ENCODE results near the gene ETV7.

DNA sequence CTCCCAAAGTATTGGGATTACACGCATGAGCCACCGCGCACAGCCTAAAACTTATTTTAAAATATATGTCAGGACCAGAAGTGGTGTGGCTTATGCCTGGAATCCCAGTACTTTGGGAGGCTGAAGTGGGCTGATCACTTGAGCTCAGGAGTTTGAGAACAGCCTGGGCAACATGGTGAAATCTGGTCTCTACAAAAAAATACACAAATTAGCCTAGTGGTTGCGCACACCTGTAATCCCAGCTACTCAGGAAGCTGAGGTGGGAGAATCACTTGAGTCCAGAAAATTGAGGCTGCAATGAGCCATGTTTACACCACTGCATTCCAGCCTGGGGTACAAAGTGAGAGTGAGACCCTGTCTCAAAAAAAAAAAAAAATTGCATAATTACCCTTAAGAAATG lies 41.4 kb upstream of the ETV7 start:
- TF ChIP-seq, protein P1, sequence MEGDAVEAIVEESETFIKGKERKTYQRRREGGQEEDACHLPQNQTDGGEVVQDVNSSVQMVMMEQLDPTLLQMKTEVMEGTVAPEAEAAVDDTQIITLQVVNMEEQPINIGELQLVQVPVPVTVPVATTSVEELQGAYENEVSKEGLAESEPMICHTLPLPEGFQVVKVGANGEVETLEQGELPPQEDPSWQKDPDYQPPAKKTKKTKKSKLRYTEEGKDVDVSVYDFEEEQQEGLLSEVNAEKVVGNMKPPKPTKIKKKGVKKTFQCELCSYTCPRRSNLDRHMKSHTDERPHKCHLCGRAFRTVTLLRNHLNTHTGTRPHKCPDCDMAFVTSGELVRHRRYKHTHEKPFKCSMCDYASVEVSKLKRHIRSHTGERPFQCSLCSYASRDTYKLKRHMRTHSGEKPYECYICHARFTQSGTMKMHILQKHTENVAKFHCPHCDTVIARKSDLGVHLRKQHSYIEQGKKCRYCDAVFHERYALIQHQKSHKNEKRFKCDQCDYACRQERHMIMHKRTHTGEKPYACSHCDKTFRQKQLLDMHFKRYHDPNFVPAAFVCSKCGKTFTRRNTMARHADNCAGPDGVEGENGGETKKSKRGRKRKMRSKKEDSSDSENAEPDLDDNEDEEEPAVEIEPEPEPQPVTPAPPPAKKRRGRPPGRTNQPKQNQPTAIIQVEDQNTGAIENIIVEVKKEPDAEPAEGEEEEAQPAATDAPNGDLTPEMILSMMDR (conservative IDR thresholded peaks at IDR 0.05; ENCODE audit: low read length), result no peak
- TF ChIP-seq EZH2phosphoT487 (IDR thresholded peaks at IDR 0.05; ENCODE audit: borderline replicate concordance), result no peak

Measured in Loucy (cell line).